Left ventricle myocardium superior (tissue), 1 donor: ENCODE measurements around the gene ZNF562. TPM values are rescaled to one million over a fixed set of nuclear protein-coding genes. Genes with fewer than 3 reads are reported as not detected.
"Not testable (repeated sequence)": the region's sequence is repeated elsewhere in the genome, so short reads cannot be mapped to it uniquely, and the experiment has no call there.

Experiments used
- ATAC-seq: fragments of 200-7000 bp; cut with Tn5 transposase; one replicate; pipeline ENCODE4 v1.9.1; 2020; ENCODE audit warnings: mild to moderate bottlenecking, moderate library complexity
- DNase-seq: peaks from one replicate; pipeline ENCODE4 v3.0.0-alpha.2; 2020
- intact Hi-C: fragments of 100-400 bp; cut with micrococcal nuclease; formaldehyde crosslinking; loops from one replicate; pipeline ENCODE4 v1.11.0; 2022
- total RNA-seq: library from RNA; stranded (reverse); fragmentation: NEBNext Ultra II Directional; extraction: Animal tissue kit (Norgen Biotek cat#: 25700); gene quantifications from one replicate; pipeline ENCODE4 v1.2.1, GENCODE V29; 2021
- donor health status: DM: no; HTN: yes; CAD: no; lungs with severe emphysema.

The ZNF562 gene
- total RNA-seq, 1 donor from 2014 or later: 21.2 TPM

- DNase-seq, intact Hi-C loops, ATAC-seq: not testable (repeated sequence)
Measured at GRCh38 chr19:9651464-9651863, 23.4 kb downstream of the ZNF562 start.

GRCh38 chr19:9650345-9650744, 24.6 kb downstream of the ZNF562 start:
- DNase-seq: no peak
- ATAC-seq: no peak
- intact Hi-C loops: no loop called here

- ATAC-seq: no peak
- intact Hi-C loops: no loop called here
- no peak for DNase-seq
Measured at GRCh38 chr19:9645472-9645871, 29.4 kb downstream of the ZNF562 start.

GRCh38 chr19:9644472-9644871, 30.4 kb downstream of the ZNF562 start:
- ATAC-seq: no peak
- intact Hi-C loops: no loop called here
- no peak for DNase-seq

GRCh38 chr19:9641810-9642209, 33.1 kb downstream of the ZNF562 start:
- DNase-seq (no peak), ATAC-seq (no peak)
- intact Hi-C loops: no loop called here

GRCh38 chr19:9640956-9641355, 33.9 kb downstream of the ZNF562 start:
- intact Hi-C loops: no loop called here
- ATAC-seq (no peak), DNase-seq (no peak)

GRCh38 chr19:9636018-9636417, 38.9 kb downstream of the ZNF562 start:
- ATAC-seq (no peak), DNase-seq (no peak)
- intact Hi-C loops: no loop called here

- intact Hi-C loops: loop anchor here (10.0 kb wide), 2 partner anchors 137 to 167 kb away; partner anchors contain the start of gene ZNF846
- ATAC-seq (no peak), DNase-seq (no peak)
Measured at GRCh38 chr19:9627856-9628255, 47.0 kb downstream of the ZNF562 start.

- intact Hi-C loops: loop anchor here (10.0 kb wide), 2 partner anchors 142 to 172 kb away; partner anchors contain the start of gene ZNF846
- ATAC-seq: no peak
Measured at GRCh38 chr19:9622531-9622930, 52.4 kb downstream of the ZNF562 start.

GRCh38 chr19:9621156-9622037, 53.5 kb downstream of the ZNF562 start, which contains the start of gene ZNF561:
Gene ZNF561 (minus strand): TSS chr19:9621232. CDS start chr19:9619456, 1,776 bp downstream.
- intact Hi-C loops: loop anchor here (10.0 kb wide), 2 partner anchors 143 to 173 kb away; partner anchors contain the start of gene ZNF846
- ATAC-seq (peak; percentile 95), DNase-seq (peak; percentile 90)

More at GRCh38 chr19:9622531-9622930, 52.4 kb downstream of the ZNF562 start:
- DNase-seq: no peak

GRCh38 chr19:9620842-9621155, 54.1 kb downstream of the ZNF562 start:
- DNase-seq (no peak), ATAC-seq (peak; percentile 69)
- intact Hi-C loops: loop anchor here (10.0 kb wide), 2 partner anchors 144 to 174 kb away; partner anchors contain the start of gene ZNF846

GRCh38 chr19:9615844-9616243, 59.1 kb downstream of the ZNF562 start:
- DNase-seq: no peak
- ATAC-seq: no peak
- intact Hi-C loops: no loop called here

- DNase-seq (no peak), ATAC-seq (no peak)
- intact Hi-C loops: no loop called here
Measured at GRCh38 chr19:9610484-9611113, 64.3 kb downstream of the ZNF562 start.

GRCh38 chr19:9608912-9609311, 66.0 kb downstream of the ZNF562 start:
- intact Hi-C loops: no loop called here
- ATAC-seq: no peak

GRCh38 chr19:9597027-9597426, 77.9 kb downstream of the ZNF562 start:
- DNase-seq (no peak), ATAC-seq (no peak)
- intact Hi-C loops: no loop called here

More at GRCh38 chr19:9608912-9609311, 66.0 kb downstream of the ZNF562 start:
- no peak for DNase-seq

Other genes with a start within 250 kb of the ZNF562 start
- gene ZNF266, start 239.5 kb downstream of the ZNF562 start, total RNA-seq: 7.9 TPM
- gene ZNF560, start 176.5 kb downstream of the ZNF562 start, total RNA-seq: not detected
- 14.6 TPM for gene ZNF426, start 136.5 kb downstream of the ZNF562 start, total RNA-seq
- 21.5 TPM for gene ZNF121, start 90.6 kb downstream of the ZNF562 start, total RNA-seq
- 22.5 TPM for gene ZNF561, start 53.9 kb downstream of the ZNF562 start, total RNA-seq
- gene ZNF846, start 93.6 kb upstream of the ZNF562 start, total RNA-seq: 10.8 TPM
- gene FBXL12, start 144.0 kb upstream of the ZNF562 start, total RNA-seq: 11.2 TPM
- 580 TPM for gene UBL5, start 152.8 kb upstream of the ZNF562 start, total RNA-seq
- gene PIN1, start 160.2 kb upstream of the ZNF562 start, total RNA-seq: 92.8 TPM